ENCODE results near the gene NEAT1. TPM values are rescaled to one million over a fixed set of nuclear protein-coding genes. Genes with fewer than 3 reads are reported as not detected.

Gene NEAT1
- total RNA-seq, 2 experiments from 2014 or later = 282 to 294 TPM

- ChIA-PET CTCF (no interaction called here), POLR2A (interaction anchor here (1.0 kb wide), 2 partner anchors 64 to 65 kb away, joined by 3 read pairs; partner anchors contain the start of gene MALAT1)
Measured at GRCh38 chr11:65434667-65435410, 12.2 kb downstream of the NEAT1 start.

GRCh38 chr11:65435411-65435931 is 12.9 kb downstream of the NEAT1 start:
- ChIA-PET POLR2A (interaction anchor here (1.0 to 1.2 kb wide), 2 partner anchors 62 to 65 kb away, joined by 3 read pairs; no protein-coding TSS in a partner anchor), CTCF (no interaction called here)

DNA sequence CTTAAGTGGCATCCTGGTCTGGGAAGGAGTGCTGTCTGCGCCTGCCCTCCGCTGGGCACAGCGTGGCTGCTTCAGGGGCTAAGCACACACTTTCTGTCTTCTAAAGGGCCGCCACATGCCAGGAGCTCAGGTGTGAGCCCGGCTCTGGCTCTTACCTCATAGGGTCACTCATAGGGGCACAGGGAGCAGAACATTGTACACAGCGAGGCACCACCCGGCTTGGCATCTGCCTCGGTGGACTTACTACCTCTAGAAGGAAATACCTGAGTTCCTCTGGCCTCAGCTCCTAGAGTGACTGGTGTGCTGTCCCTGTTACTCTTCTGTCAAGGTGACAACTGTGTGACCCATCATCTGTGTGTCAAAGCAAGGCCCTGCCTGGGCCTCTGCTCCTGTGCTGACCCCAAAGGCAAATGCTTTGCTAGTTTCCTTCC is 13.4 kb downstream of the NEAT1 start:
- POLR2A ChIA-PET = interaction anchor here (1.0 to 1.2 kb wide), 2 partner anchors 61 to 64 kb away, joined by 3 read pairs; no protein-coding TSS in a partner anchor
- CTCF ChIA-PET = interaction anchor here (1.7 kb wide), 1 partner anchor 75 kb away, joined by 4 read pairs; no protein-coding TSS in a partner anchor

GRCh38 chr11:65436412-65437032 is 13.9 kb downstream of the NEAT1 start:
- ChIA-PET POLR2A (interaction anchor here (0.5 to 1.2 kb wide), 4 partner anchors 13 to 61 kb away, joined by 3 to 5 read pairs (median 4); partner anchors contain the start of gene NEAT1), CTCF (interaction anchor here (0.6 to 1.7 kb wide), 4 partner anchors 19 to 74 kb away, joined by 3 to 5 read pairs (median 4); no protein-coding TSS in a partner anchor)

- CTCF ChIA-PET = interaction anchor here (1.1 to 1.7 kb wide), 3 partner anchors 18 to 73 kb away, joined by 3 to 4 read pairs (median 3); no protein-coding TSS in a partner anchor
- POLR2A ChIA-PET = interaction anchor here (1.1 kb wide), 2 partner anchors 14 to 16 kb away, joined by 3 to 5 read pairs; partner anchors contain the start of gene NEAT1
Measured at GRCh38 chr11:65437436-65438227, 15.0 kb downstream of the NEAT1 start.

DNA sequence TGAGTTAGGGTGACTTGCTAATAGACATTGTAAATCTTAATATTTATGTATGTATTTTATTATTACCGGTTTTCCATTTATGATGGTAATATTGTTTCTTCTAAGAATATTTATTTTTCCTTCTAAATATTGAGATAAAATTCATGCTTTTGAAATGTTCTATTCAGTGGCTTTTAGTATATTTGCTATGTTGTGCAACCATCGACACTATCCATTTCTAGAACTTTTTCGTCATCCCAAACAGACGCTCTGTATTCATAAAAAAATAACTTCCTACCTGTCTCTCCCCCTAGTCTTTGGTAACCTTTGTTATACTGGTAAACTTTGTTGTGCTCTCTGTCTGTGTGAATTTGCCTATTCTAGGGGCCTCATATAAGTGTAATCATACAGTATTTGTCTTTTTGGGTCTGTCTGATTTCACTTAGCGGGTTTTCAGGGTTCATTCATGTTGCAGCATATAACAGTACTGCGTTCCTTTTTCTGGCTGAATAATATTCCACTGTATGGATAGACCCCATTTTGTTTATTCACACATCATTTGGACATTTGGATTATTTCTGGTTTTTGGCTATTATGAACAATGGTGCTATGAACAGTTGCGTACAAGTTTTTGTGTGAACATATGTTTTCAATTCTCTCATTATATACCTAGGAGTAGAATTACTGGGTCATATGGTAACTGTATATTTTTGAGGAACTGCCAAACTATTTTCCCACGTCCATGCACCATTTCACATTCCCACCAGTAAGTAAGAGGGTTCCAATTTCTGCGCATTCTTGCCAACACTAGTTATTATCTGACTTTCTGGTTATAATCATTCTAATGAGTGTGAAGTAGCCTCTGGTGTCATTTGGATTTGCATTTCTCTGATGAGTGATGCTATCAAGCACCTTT is 15.9 kb downstream of the NEAT1 start:
- ChIA-PET CTCF (no interaction called here), POLR2A (no interaction called here)

GRCh38 chr11:65439331-65440181 is 17.0 kb downstream of the NEAT1 start:
- POLR2A ChIA-PET = interaction anchor here (0.8 kb wide), 1 partner anchor 32 kb away, joined by 4 read pairs; no protein-coding TSS in a partner anchor
- CTCF ChIA-PET = no interaction called here

DNA sequence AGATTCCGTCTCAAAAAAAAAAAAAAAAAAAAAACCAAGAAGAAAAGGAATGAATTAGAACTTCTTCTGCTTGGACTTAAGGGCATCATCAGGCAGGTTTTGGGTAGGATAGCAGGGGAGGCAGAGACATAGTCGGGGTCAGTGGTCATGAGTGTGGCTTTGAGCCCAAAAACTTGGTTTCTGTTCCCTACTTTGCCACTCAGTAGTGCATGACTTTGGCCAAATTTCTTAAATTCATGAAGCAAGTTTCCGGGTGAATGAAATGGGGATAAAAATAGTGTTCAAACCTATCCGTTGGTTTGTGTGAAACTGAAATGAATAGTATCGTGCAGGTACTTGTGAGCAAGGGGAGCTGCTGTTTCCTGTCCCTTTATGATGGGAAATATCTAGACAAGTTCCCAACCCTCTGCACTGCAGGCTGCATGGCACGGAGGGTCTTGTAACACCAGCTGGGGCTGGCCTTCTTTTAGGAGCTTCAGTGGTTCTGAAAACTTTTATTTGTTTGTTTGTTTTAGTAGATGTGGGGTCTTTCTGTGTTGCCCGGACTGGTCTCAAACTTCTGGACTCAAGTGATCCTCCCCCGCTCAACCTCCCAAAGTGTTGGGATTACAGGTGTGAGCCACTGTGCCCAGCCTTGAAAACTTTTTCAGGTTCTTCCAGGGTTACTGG is 18.4 kb downstream of the NEAT1 start:
- POLR2A ChIA-PET = interaction anchor here (1.2 to 1.5 kb wide), 2 partner anchors 18 to 20 kb away, joined by 3 to 4 read pairs; partner anchors contain the start of gene NEAT1
- CTCF ChIA-PET = interaction anchor here (0.7 to 1.1 kb wide), 4 partner anchors 30 to 288 kb away, joined by 3 to 4 read pairs (median 3); no protein-coding TSS in a partner anchor

- ChIA-PET POLR2A (interaction anchor here (0.7 to 1.9 kb wide), 2 partner anchors 34 to 54 kb away, joined by 3 to 7 read pairs; no protein-coding TSS in a partner anchor), CTCF (interaction anchor here (0.8 kb wide), 1 partner anchor 26 kb away, joined by 3 read pairs; no protein-coding TSS in a partner anchor)
Measured at GRCh38 chr11:65442842-65443331, 20.3 kb downstream of the NEAT1 start.

DNA sequence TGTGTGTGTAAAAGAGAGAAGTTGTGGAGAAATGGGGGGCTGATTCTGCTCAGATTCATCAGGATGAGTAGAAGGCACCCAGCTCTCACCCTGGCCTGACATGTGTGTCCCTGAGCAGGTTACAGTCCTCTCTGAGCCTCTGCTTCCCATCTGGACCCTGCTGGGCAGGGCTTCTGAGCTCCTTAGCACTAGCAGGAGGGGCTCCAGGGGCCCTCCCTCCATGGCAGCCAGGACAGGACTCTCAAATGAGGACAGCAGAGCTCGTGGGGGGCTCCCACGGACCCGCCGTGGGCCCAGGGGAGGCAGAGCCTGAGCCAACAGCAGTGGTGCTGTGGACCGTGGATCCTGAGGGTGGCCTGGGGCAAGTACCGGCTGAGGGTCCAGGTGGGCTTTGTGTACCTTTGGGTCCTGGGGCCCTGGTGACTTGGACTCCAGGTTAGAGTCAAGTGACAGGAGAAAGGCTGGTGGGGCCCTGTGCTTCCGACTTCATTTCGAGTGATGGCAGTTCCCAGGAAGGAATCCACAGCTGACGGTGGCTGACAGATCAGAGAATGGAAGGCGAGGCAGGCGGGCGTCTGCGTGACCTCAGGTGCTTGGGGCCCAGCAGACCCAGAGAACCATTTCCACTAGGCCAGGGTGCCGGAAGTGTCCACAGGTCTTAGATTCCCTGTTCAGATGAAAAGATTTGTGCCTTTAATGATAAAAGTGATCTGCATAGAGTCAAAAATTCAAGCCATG is 21.9 kb downstream of the NEAT1 start:
- ChIA-PET POLR2A (interaction anchor here (0.9 to 1.9 kb wide), 4 partner anchors 23 to 55 kb away, joined by 3 to 7 read pairs (median 4); partner anchors contain the start of gene MALAT1), CTCF (interaction anchor here (0.6 to 1.0 kb wide), 3 partner anchors 13 to 53 kb away, joined by 3 read pairs; no protein-coding TSS in a partner anchor)

DNA sequence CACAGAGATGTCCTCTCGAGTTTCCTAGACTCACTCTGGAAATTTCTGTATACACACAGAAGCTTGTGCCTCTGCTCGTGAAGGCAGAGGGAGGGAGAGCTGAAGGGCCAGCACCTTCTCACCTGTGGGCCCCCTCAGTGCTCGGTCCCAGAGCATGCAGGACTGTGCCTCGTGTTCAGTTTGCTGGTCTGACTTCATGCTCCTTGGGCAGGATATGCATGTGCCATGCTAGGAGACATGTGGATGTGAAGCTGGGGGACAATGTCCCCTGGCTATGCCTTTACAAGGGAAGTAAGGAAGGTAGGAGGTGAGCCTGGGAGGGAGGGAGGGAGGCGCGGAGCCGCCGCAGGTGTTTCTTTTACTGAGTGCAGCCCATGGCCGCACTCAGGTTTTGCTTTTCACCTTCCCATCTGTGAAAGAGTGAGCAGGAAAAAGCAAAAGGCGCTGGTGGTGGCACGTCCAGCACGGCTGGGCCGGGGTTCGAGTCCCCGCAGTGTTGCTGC is 22.6 kb downstream of the NEAT1 start:
- POLR2A ChIA-PET = interaction anchor here (1.8 kb wide), 1 partner anchor 54 kb away, joined by 5 read pairs; the partner anchor contains the start of gene MALAT1
- CTCF ChIA-PET = interaction anchor here (0.9 kb wide), 1 partner anchor 44 kb away, joined by 3 read pairs; no protein-coding TSS in a partner anchor

DNA sequence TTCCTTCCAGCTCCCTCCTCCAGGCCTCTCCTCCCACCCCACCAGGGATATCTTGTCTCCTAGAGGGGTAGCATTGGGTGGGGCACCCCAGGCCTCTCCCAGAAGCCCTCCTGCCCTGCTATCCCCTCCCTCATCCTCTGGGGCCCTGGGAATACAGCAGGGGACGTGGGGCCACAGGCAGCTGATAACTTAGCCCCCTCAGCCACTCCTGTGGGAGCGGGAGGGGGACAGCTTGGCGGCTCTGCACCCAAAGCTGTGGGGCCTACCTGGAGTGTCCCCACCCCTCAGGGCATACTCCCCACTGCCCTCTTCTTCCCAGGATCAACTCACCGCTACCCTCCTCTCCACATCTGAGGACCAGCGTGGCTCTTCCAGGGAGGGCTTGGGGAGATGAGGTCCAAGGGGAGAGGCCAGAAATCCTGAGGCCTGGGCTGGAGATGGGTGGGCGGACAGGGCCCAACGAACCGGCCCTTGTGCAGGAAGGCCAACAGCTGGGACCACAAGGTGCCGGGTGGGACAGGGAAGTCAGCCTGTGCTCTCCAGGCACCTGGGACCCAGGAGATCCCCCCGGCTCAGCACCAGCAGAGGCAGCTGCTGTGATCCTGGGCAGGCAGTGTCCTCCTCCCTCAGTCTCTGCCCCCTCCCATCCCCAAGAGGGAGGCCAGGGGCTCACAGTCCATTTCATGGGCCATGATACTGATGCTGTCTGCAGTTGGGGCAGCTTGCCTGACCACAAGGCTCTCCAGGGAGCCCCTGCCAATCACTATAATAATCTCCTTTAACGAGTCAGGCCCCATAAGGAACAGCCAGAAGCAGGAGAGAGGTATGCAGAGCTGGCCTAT is 23.2 kb downstream of the NEAT1 start:
- CTCF ChIA-PET = interaction anchor here (0.7 kb wide), 1 partner anchor 30 kb away, joined by 3 read pairs; no protein-coding TSS in a partner anchor
- POLR2A ChIA-PET = interaction anchor here (1.6 to 2.6 kb wide), 3 partner anchors 24 to 53 kb away, joined by 3 to 6 read pairs (median 5); partner anchors contain the start of gene MALAT1

- ChIA-PET CTCF (interaction anchor here (0.7 to 1.0 kb wide), 3 partner anchors 9 to 31 kb away, joined by 3 to 4 read pairs (median 3); no protein-coding TSS in a partner anchor), POLR2A (interaction anchor here (0.7 to 2.6 kb wide), 4 partner anchors 25 to 53 kb away, joined by 3 to 6 read pairs (median 4); partner anchors contain the start of gene MALAT1)
Measured at GRCh38 chr11:65446446-65447277, 24.1 kb downstream of the NEAT1 start.

Data from activated CD8-positive, alpha-beta memory T cell treated with anti-CD3 and anti-CD28 coated beads for 36 hours (primary cell).